Measurements from ENCODE around the gene ATP6V0B.

DNA sequence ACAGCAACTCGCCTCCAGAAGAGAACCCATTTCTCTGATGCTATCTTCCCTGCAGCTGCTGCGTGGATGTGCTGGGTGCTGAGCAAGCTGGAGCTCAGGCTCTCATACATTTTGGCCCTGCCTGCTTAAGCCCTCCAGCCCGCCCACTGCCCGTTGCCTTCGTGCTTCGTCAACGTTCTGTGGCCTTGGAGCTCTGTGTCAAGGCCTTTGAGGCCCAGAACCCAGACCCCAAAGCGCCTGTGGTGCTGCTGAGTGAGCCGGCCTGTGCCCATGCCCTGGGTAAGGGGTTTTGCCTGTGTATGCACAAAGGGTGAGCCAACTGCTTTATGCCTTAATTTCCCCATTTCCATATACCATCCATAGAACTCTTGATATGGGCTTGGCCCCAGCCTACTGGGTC lies 3.8 kb upstream of the ATP6V0B start:
- TF ChIP-seq, protein P1, sequence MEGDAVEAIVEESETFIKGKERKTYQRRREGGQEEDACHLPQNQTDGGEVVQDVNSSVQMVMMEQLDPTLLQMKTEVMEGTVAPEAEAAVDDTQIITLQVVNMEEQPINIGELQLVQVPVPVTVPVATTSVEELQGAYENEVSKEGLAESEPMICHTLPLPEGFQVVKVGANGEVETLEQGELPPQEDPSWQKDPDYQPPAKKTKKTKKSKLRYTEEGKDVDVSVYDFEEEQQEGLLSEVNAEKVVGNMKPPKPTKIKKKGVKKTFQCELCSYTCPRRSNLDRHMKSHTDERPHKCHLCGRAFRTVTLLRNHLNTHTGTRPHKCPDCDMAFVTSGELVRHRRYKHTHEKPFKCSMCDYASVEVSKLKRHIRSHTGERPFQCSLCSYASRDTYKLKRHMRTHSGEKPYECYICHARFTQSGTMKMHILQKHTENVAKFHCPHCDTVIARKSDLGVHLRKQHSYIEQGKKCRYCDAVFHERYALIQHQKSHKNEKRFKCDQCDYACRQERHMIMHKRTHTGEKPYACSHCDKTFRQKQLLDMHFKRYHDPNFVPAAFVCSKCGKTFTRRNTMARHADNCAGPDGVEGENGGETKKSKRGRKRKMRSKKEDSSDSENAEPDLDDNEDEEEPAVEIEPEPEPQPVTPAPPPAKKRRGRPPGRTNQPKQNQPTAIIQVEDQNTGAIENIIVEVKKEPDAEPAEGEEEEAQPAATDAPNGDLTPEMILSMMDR (IDR thresholded peaks at IDR 0.05) = no peak
- TF ChIP-seq MAZ (IDR thresholded peaks at IDR 0.05; ENCODE audit: borderline replicate concordance, low read depth, low read length) = no peak

Measured in A549 (cell line).